GM12878 (cell line): ENCODE results near the gene GPR108. TPM values are rescaled to one million over a fixed set of nuclear protein-coding genes. Genes with fewer than 3 reads are reported as not detected.

Experiments
- CBX3 ChIP-seq: fragments of 200-600 bp; sonication (generic); IDR thresholded peaks from 2 replicates; pipeline ENCODE4 v1.6.1; 2016; ENCODE audit warnings: low read depth, borderline replicate concordance
- CHD4 ChIP-seq: fragments of 200-600 bp; sonication (generic); IDR thresholded peaks from 2 replicates; pipeline ENCODE4 v1.6.1; 2016; ENCODE audit warnings: mild to moderate bottlenecking
- CREB1 ChIP-seq: IDR thresholded peaks from 2 replicates; pipeline ENCODE4 v1.6.1; 2012; ENCODE audit warnings: low read depth, mild to moderate bottlenecking, inconsistent platforms
- CREM ChIP-seq: IDR thresholded peaks from 2 replicates; pipeline ENCODE4 v1.6.1; 2014; ENCODE audit warnings: antibody characterized with exemption, low read depth
- E2F4 ChIP-seq: IDR thresholded peaks from 2 replicates; pipeline ENCODE4 v1.6.1; 2012; ENCODE audit warnings: low read depth, low read length, improper control_type of control experiment
- ELK1 ChIP-seq: IDR thresholded peaks from 2 replicates; pipeline ENCODE4 v1.6.1; 2012; ENCODE audit warnings: low read depth, low read length, improper control_type of control experiment
- EP300 ChIP-seq, 2 experiments: fragments of 150-350 bp in 1 of 2; IDR thresholded peaks; 2 replicates each; pipeline ENCODE4 v1.6.1; 2011 to 2012; ENCODE audit warnings: low read depth in 2 of 2, low read length in 2 of 2, borderline replicate concordance in 1 of 2, improper control_type of control experiment in 1 of 2, inconsistent platforms in 1 of 2; ENCODE audit not compliant: control insufficient read depth in 1 of 2
- ESRRA ChIP-seq: IDR thresholded peaks from 2 replicates; pipeline ENCODE4 v1.6.1; 2012; ENCODE audit warnings: mild to moderate bottlenecking, low read length, improper control_type of control experiment
- FOXK2 ChIP-seq: fragments of 450-650 bp; IDR thresholded peaks from 2 replicates; pipeline ENCODE4 v1.6.1; 2017; ENCODE audit warnings: mild to moderate bottlenecking, moderate library complexity
- KAT2A ChIP-seq: conservative IDR thresholded peaks from 2 replicates; pipeline ENCODE4 v1.6.1; 2011; ENCODE audit warnings: low read depth, low read length; ENCODE audit not compliant: control insufficient read depth
- MEF2B ChIP-seq: fragments of 450-650 bp; IDR thresholded peaks from 2 replicates; pipeline ENCODE4 v1.6.1; 2018; ENCODE audit warnings: mild to moderate bottlenecking, moderate library complexity; ENCODE audit not compliant: partially characterized antibody, poor library complexity, severe bottlenecking
- MXI1 ChIP-seq: fragments of 150-350 bp; IDR thresholded peaks from 2 replicates; pipeline ENCODE4 v1.6.1; 2011; ENCODE audit warnings: low read depth, mild to moderate bottlenecking, inconsistent platforms, low read length, improper control_type of control experiment
- NFIC ChIP-seq: IDR thresholded peaks from 2 replicates; pipeline ENCODE4 v1.6.1; 2012; ENCODE audit warnings: low read depth, mild to moderate bottlenecking, inconsistent platforms, low read length, moderate library complexity
- NFXL1 ChIP-seq: fragments of 450-650 bp; IDR thresholded peaks from 2 replicates; pipeline ENCODE4 v1.6.1; 2017; ENCODE audit warnings: antibody characterized with exemption, mild to moderate bottlenecking, borderline replicate concordance
- NR2C2 ChIP-seq: IDR thresholded peaks from 2 replicates; pipeline ENCODE4 v1.6.1; 2011; ENCODE audit warnings: borderline replicate concordance, low read depth; ENCODE audit not compliant: control insufficient read depth, insufficient read length
- RCOR1 ChIP-seq: conservative IDR thresholded peaks from 2 replicates; pipeline ENCODE4 v1.6.1; 2012; ENCODE audit warnings: low read depth, low read length, improper control_type of control experiment
- RELA ChIP-seq: fragments of 450-650 bp; IDR thresholded peaks from 2 replicates; pipeline ENCODE4 v1.8.0; 2014; ENCODE audit warnings: borderline replicate concordance; ENCODE audit not compliant: partially characterized antibody
- RELB ChIP-seq: fragments of 450-650 bp; IDR thresholded peaks from 2 replicates; pipeline ENCODE4 v1.6.1; 2017; ENCODE audit warnings: low read depth, mild to moderate bottlenecking, moderate library complexity
- SMC3 ChIP-seq: IDR thresholded peaks from 2 replicates; pipeline ENCODE4 v1.6.1; 2011; ENCODE audit warnings: low read length, improper control_type of control experiment, borderline replicate concordance
- SPI1 ChIP-seq: IDR thresholded peaks from 2 replicates; pipeline ENCODE4 v1.6.1; 2011; ENCODE audit warnings: low read depth, mild to moderate bottlenecking, low read length, moderate library complexity, borderline replicate concordance; ENCODE audit not compliant: insufficient read depth
- SRF ChIP-seq, 2 experiments: IDR thresholded peaks; 2 replicates each; pipeline ENCODE4 v1.6.1; 2011; ENCODE audit warnings: low read depth in 2 of 2, low read length in 2 of 2, mild to moderate bottlenecking in 1 of 2, moderate library complexity in 1 of 2
- TBL1XR1 ChIP-seq: IDR thresholded peaks from 2 replicates; pipeline ENCODE4 v1.6.1; 2012; ENCODE audit warnings: low read depth, low read length, improper control_type of control experiment
- YBX1 ChIP-seq: fragments of 450-650 bp; IDR thresholded peaks from 2 replicates; pipeline ENCODE4 v1.6.1; 2016; ENCODE audit warnings: antibody characterized with exemption
- ZNF24 ChIP-seq: fragments of 450-650 bp; IDR thresholded peaks from 2 replicates; pipeline ENCODE4 v1.6.1; 2017; ENCODE audit warnings: antibody characterized with exemption, mild to moderate bottlenecking
- ZNF274 ChIP-seq: IDR thresholded peaks from one replicate; pipeline ENCODE4 v1.8.0; 2011; ENCODE audit not compliant: insufficient read length, insufficient read depth
- ZNF384 ChIP-seq: IDR thresholded peaks from 2 replicates; pipeline ENCODE4 v1.6.1; 2012; ENCODE audit warnings: low read depth, mild to moderate bottlenecking, low read length, improper control_type of control experiment, borderline replicate concordance
- polyA plus RNA-seq, 11 experiments: library from polyadenylated mRNA; depleted of rRNA in 4 of 11; unstranded in 6 of 11; stranded (reverse) in 5 of 11; fragments of >200 nt; fragmentation: Nextera tagmentation in 4 of 11; fragmentation: Illumina TruSeq in 1 of 11; extraction: Ambion mirVana in 4 of 11; extraction: Trizol in 1 of 11; gene quantifications; 1 replicate in 1 of 11; 2 replicates in 10 of 11; pipeline versions ENCODE4 v1.2.1 to v1.2.3, GENCODE V29; 2011 to 2016; ENCODE audit warnings: inconsistent platforms in 2 of 11, missing spikeins in 2 of 11, low read depth in 1 of 11
- total RNA-seq, 4 experiments: library from RNA; depleted of rRNA in 3 of 4; stranded (reverse); fragments of >200 nt in 3 of 4; fragmentation: Illumina TruSeq in 1 of 4; extraction: Trizol in 1 of 4; gene quantifications; 2 replicates each; pipeline versions ENCODE4 v1.2.1 to v1.2.3, GENCODE V29; 2013 to 2021

Gene GPR108
- total and polyA plus RNA-seq, 10 of the 15 experiments (the other 5 are each of a cell fraction or from before 2014, with no cell fraction given), result 4.4 to 87.2 (median 57.1) TPM

GRCh38 chr19:6739883-6740588 lies 2.7 kb upstream of the GPR108 start (continued):
- TF ChIP-seq EP300 (IDR thresholded peaks at IDR 0.05; ENCODE audit: borderline replicate concordance in 1 of 2, control insufficient read depth in 1 of 2, low read depth in 2 of 2, low read length in 2 of 2) (no peak), KAT2A (no peak), ESRRA (no peak), SMC3 (no peak), RELB (peak; percentile 67), FOXK2 (no peak), E2F4 (no peak), RELA (no peak), MEF2B (no peak), NFIC (no peak), ELK1 (no peak), NR2C2 (no peak), SRF (IDR thresholded peaks at IDR 0.05; ENCODE audit: low read depth in 2 of 2, low read length in 2 of 2) (no peak), CHD4 (no peak), ZNF274 (no peak), MXI1 (peak; percentile 17; the same call in 1 of the 2 replicates), TBL1XR1 (no peak; the same call in 1 of the 2 replicates), SPI1 (no peak), RCOR1 (no peak), CREB1 (no peak), CBX3 (no peak), ZNF384 (no peak), YBX1 (no peak), CREM (no peak), ZNF24 (no peak), NFXL1 (no peak)
